ENCODE measurements around the gene TLE1.

The TLE1 gene

DNA sequence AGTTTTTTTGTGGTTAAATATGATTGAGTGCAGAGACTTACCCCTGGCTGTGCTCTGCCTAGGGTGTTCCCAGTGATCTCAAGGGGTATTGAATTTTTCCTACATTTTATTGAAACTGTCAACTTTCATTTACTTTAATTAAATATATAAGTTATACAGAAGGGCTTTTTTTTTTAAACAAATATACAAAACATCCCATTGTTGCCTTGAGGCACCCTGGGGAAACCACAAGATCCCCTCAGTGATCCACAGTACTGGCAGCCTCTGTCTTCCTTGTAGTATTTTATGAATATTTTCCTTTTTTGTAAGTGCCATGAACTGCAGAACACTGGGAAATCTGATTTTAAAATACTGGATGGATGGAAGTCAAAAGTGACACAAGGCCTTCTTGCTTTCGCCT is 123.7 kb downstream of the TLE1 start:
- Histone ChIP-seq H3K4me1 (no peaks in the 10 kb centered on the region; the same call in none of the 2 replicates), H3K9me3 (no peaks in the 10 kb centered on the region), H3K4me3 (ENCODE audit: low read depth, low read length) (no peak overlapping the region), H3K36me3 (no peaks in the 10 kb centered on the region), H3K27me3 (no peaks in the 10 kb centered on the region)
- TF ChIP-seq, protein P1, sequence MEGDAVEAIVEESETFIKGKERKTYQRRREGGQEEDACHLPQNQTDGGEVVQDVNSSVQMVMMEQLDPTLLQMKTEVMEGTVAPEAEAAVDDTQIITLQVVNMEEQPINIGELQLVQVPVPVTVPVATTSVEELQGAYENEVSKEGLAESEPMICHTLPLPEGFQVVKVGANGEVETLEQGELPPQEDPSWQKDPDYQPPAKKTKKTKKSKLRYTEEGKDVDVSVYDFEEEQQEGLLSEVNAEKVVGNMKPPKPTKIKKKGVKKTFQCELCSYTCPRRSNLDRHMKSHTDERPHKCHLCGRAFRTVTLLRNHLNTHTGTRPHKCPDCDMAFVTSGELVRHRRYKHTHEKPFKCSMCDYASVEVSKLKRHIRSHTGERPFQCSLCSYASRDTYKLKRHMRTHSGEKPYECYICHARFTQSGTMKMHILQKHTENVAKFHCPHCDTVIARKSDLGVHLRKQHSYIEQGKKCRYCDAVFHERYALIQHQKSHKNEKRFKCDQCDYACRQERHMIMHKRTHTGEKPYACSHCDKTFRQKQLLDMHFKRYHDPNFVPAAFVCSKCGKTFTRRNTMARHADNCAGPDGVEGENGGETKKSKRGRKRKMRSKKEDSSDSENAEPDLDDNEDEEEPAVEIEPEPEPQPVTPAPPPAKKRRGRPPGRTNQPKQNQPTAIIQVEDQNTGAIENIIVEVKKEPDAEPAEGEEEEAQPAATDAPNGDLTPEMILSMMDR (IDR thresholded peaks at IDR 0.05; ENCODE audit: low read depth, low read length) = no peak
- no peak for DNase-seq

DNA sequence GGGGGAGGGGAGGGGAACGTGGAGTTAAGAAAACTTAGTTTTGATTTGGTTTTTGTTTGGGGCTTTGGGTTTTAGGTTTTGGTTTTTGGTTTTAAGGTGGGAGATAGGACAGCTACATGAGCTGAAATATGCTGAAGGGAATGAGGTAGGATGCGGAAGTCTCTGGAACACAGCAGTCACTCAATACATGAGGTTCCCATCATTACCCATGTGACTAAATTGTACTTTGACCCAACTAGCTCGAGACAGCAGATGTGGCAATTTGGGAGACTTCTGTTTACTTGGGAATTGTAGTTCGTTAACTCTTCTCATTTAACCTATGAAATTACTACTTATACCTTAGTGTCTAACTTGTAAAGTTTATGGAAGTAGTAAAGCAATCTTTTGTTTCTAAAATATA is 124.2 kb downstream of the TLE1 start:
- DNase-seq = no peak
- H3K27me3 ChIP-seq = no peaks in the 10 kb centered on the region
- no peaks in the 10 kb centered on the region for H3K9me3 ChIP-seq
- TF ChIP-seq, protein P1 (IDR thresholded peaks at IDR 0.05; ENCODE audit: low read depth, low read length) = no peak
- no peaks in the 10 kb centered on the region for H3K36me3 ChIP-seq
- no peak overlapping the region for H3K4me3 ChIP-seq (ENCODE audit: low read depth, low read length)
- H3K4me1 ChIP-seq = no peaks in the 10 kb centered on the region; the same call in none of the 2 replicates

DNA sequence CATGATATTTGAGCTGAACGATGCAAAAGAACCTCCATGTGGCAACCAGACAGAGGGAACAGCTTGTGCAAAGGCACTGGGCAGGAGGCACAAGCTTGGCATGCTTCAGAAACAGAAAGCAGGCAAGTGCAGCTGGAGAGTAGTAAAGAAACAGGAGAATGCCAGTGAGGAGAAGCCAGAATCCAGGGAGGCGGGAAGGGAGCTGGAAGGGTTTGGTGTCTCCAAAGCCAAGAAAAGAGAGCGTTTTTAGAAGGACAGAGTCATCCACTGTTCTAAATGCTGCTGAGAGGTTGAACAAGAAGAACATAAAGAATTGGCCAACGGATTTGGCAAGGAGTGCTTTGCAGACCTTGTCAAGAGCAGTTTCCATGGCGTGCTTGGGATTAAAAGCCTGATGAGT is 124.7 kb downstream of the TLE1 start:
- H3K9me3 ChIP-seq = no peaks in the 10 kb centered on the region
- DNase-seq = no peak
- H3K36me3 ChIP-seq = no peaks in the 10 kb centered on the region
- H3K27me3 ChIP-seq = no peaks in the 10 kb centered on the region
- no peak overlapping the region for H3K4me3 ChIP-seq (ENCODE audit: low read depth, low read length)
- H3K4me1 ChIP-seq = no peaks in the 10 kb centered on the region; the same call in 1 of the 2 replicates
- TF ChIP-seq, protein P1 (IDR thresholded peaks at IDR 0.05; ENCODE audit: low read depth, low read length) = no peak

DNA sequence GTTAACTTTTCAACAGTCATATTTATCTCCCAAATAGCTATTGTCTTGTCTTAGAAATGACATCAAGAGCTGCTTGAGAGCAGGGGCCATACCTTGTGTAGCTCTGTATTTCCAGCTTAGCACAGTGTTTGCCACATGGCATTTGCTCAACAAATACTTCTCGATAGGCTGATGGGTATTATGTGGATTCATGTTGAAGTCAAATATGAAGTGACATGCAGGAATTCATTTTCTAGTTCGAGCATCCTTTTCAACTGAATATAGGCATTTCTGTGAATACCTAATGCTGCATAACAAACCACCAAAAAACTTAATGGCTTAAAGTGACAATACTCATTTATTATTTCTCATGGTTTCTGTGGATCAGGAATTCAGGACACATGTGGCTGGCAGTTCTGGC is 125.6 kb downstream of the TLE1 start:
- Histone ChIP-seq H3K4me3 (ENCODE audit: low read depth, low read length) (no peak overlapping the region), H3K27me3 (no peaks in the 10 kb centered on the region), H3K4me1 (no peaks in the 10 kb centered on the region; the same call in 1 of the 2 replicates), H3K9me3 (no peaks in the 10 kb centered on the region), H3K36me3 (no peaks in the 10 kb centered on the region)
- DNase-seq = no peak
- TF ChIP-seq, protein P1 (IDR thresholded peaks at IDR 0.05; ENCODE audit: low read depth, low read length) = no peak

DNA sequence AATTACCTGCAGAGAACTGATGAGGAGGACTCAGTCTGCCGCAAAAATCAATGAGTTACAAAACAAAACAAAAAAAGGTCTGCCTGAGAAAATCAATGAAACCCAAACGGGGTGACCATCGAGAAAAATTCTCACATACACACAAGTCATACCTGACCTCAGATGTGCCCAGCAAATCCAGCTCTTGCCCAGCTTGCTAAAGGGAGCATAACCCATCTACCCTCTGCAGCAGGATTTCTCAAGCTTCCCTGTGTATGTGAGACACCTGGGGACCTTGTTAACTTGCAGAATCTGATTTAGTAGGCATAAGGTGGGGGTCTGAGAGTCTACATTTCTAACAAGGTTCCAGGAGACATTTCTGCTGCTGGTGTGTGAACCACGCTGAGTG is 126.3 kb downstream of the TLE1 start:
- Histone ChIP-seq H3K27me3 (no peaks in the 10 kb centered on the region), H3K4me3 (ENCODE audit: low read depth, low read length) (no peak overlapping the region), H3K9me3 (no peaks in the 10 kb centered on the region), H3K4me1 (no peaks in the 10 kb centered on the region; the same call in 1 of the 2 replicates), H3K36me3 (no peaks in the 10 kb centered on the region)
- no peak for DNase-seq
- TF ChIP-seq, protein P1 (IDR thresholded peaks at IDR 0.05; ENCODE audit: low read depth, low read length) = no peak

DNA sequence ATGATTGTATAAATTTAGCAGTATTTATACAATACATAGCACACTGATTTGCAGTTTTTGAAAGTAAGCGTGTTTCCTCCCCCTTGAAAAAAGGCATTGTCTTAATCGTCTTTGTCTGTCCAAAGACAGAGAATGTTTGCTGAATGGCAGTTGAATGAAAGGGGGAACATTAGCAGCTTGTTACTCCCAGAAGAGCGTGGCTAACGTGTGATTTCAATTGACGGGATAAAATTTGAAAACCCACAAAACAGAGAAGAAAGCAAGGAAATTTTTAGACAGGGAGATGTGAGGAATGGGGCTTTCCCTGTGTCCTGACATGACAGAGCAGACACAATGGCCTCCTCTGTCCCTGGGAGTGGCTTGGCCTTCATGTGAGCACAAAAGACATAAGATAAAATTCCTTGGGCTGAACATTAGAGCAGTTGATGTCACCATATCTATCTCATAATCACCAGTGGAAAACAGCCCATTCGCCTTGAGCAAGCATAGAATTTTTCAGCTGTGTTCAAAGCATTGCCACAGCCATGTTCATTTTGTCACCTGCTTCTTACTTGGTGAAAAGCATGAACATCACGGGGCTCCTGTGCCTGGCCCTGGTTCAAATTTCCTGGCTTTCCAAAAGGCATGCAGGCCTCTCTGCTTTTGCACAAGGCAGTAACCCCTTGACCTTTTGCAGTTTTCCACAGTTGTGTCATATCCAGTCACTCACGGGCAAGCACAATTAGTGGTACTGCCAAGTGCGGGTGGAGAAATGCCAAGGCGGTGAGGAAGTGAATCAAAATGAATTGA is 126.9 kb downstream of the TLE1 start:
- Histone ChIP-seq H3K4me3 (ENCODE audit: low read depth, low read length) (no peak overlapping the region), H3K36me3 (no peaks in the 10 kb centered on the region), H3K9me3 (no peaks in the 10 kb centered on the region), H3K27me3 (no peaks in the 10 kb centered on the region), H3K4me1 (no peaks in the 10 kb centered on the region; the same call in 1 of the 2 replicates)
- TF ChIP-seq, protein P1 (IDR thresholded peaks at IDR 0.05; ENCODE audit: low read depth, low read length) = no peak
- DNase-seq = no peak
